Measurements from ENCODE around the gene CYP4F8. TPM values are rescaled to one million over a fixed set of nuclear protein-coding genes. Genes with fewer than 3 reads are reported as not detected.

CYP4F8 gene
- not detected in 2 replicates for total RNA-seq

DNA sequence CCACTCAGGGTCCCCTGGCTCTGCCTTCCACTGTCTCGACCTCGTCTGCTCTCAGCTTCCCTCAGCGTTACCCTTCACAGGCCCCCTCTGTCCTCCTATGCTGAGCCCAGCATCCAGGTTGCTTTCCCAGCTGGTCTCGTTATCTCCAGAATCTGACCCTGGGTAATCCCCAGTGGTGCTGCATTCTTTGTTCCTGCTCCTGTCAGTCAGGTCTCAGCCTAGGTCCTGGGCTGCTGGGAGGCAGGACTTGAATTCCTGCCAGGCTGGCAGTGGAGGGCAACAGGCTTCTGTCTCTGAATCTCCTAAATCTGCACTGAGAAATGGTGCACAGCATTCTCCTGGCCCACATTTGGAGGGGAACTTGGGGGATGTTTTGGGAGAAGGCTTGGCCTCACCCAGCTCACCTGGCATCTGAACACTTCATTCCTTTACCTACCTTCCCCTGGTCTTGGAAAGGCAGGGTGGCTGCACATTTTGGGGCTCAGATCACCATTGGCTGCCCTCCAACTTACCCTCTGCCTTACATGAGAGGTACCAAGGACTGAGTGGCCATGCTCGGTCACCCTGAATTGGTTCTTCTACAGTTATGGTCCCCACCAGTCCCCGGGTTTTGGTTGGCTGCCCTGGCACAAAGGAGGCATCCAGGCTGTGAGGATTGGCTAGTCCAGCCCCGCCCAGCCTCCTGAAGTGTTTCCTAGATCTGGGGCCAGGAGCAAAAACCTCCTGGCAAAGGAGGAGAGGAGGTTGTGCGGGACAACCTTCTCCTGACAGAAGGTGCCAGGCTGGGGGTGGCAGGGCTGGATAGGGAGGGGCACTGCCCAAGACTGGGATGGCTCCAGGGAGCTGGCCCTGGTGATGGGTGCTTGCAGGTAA lies at the start of gene CYP4F8:
CYP4F8 (plus strand) TSS at position 712 of the 873 bp plus-strand sequence. CDS start 399 bp downstream, outside the sequence.

DNA sequence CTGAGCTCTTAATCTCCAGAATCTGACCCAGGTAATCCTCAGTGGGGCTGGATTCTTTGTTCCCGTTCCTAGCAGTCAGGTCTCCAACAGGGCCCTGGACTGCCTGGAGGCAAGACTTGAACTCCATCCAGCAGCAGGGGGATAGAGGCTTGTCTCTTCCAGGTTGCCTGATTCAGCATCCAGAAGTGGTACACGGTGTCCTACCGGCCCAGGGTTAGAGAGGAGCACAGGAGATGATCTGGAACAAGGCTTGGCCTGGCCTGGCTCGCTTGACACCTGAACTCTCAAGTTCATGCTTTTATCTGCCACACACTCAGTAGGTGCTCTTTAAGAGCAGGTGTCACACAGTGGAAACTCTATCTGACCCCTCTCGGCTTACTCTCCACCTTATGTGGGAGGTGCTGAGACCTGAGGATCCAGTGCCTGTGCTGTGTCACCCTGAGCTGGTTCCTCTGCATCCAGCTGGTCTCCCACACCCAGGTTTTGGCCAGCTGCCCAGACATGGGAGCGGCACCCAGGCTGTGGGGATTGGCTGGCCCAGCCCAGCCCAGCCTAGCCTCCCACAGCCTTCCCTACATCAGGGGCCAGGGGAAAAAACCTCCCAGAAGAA lies 25.4 kb downstream of the CYP4F8 start, which contains the start of gene CYP4F3:
CYP4F3 (plus strand) TSS at position 604 of the 610 bp plus-strand sequence. CDS start 519 bp downstream, outside the sequence.

DNA sequence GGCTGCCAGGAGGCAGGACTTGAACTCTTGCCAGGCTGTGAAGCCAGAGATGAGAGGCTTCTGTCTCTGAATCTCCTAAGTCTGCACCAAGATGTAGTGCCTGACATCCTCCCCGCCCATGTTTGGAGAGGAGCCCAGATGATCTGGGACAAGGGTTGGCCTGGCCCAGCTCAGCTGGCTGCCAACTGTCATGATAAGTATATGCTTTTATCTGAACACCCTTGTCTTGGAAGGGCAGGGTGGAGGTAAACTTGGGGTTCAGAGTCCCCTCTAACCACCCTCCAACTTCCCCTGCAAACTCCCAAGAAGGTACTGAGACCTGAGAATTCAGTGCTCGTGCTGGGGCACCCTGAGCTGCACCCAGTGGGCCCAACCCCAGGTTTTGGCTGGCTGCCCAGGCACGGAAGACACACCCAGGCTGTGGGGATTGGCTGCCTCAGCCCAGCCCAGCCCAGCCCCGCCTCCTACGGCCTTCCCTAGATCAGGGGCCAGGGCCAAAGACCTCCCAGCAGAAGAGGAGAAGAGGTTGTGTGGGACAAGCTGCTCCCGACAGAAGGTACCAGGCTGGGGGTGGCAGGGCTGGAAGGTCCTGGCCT lies 57.7 kb downstream of the CYP4F8 start, which contains the start of gene CYP4F12:
CYP4F12 (plus strand) TSS at position 508 of the 596 bp plus-strand sequence. CDS start 443 bp downstream, outside the sequence.

Other genes with a start within 250 kb of the CYP4F8 start
- gene AKAP8, start 235.4 kb upstream of the CYP4F8 start, total RNA-seq, result 22.7 and 27.5 TPM in 2 replicates
- gene AKAP8L, start 196.2 kb upstream of the CYP4F8 start, total RNA-seq, result 44.0 and 44.4 TPM in 2 replicates
- gene WIZ, start 165.3 kb upstream of the CYP4F8 start, total RNA-seq, result 29.8 and 32.8 TPM in 2 replicates
- 18.7 and 18.9 TPM in 2 replicates for gene RASAL3, start 150.7 kb upstream of the CYP4F8 start, total RNA-seq
- gene PGLYRP2, start 135.7 kb upstream of the CYP4F8 start, total RNA-seq, result not detected in 2 replicates
- gene CYP4F22, start 106.7 kb upstream of the CYP4F8 start, total RNA-seq, result not detected in 2 replicates
- 0.33 TPM in 1 of 2 replicates, not detected in the other for gene CYP4F3, start 25.7 kb downstream of the CYP4F8 start, total RNA-seq
- gene CYP4F12, start 57.9 kb downstream of the CYP4F8 start, total RNA-seq, result not detected in 2 replicates
- gene OR10H2, start 112.8 kb downstream of the CYP4F8 start, total RNA-seq, result not detected in 2 replicates
- not detected in 2 replicates for gene OR10H3, start 122.8 kb downstream of the CYP4F8 start, total RNA-seq
- not detected in 2 replicates for gene OR10H5, start 172.4 kb downstream of the CYP4F8 start, total RNA-seq
- gene OR10H1, start 200.4 kb downstream of the CYP4F8 start, total RNA-seq, result not detected in 2 replicates